Tibial artery (tissue), 4 donors: ENCODE measurements around the gene GPR141.

Experiments
- DNase-seq, 2 donors: peaks; one replicate each; pipeline ENCODE4 v3.0.0-alpha.2; 2019
- H3K27ac ChIP-seq, 2 donors: fragments of 200-600 bp; sonication (generic) in 1 of 2; 1 replicate in 1 of 2; 2 replicates in 1 of 2; pipeline ENCODE4 v1.5.1; 2018 to 2019; ENCODE audit warnings: mild to moderate bottlenecking in 1 of 2
- H3K27me3 ChIP-seq, 2 donors: fragments of 200-600 bp; sonication (generic) in 1 of 2; one replicate each; pipeline versions ENCODE4 v1.5.1 to v1.6.0; 2016 to 2019
- H3K36me3 ChIP-seq, 3 donors: fragments of 200-600 bp; sonication (generic) in 2 of 3; one replicate each; pipeline ENCODE4 v1.5.1; 2016 to 2019; ENCODE audit warnings: mild to moderate bottlenecking in 2 of 3
- H3K4me1 ChIP-seq, 4 donors: fragments of 200-600 bp; sonication (generic) in 2 of 4; 1 replicate in 3 of 4; 2 replicates in 1 of 4; pipeline ENCODE4 v1.5.1; 2016 to 2019
- H3K4me3 ChIP-seq, 2 donors: fragments of 200-600 bp; sonication (generic) in 1 of 2; 1 replicate in 1 of 2; 2 replicates in 1 of 2; pipeline ENCODE4 v1.5.1; 2018 to 2019; ENCODE audit warnings: mild to moderate bottlenecking in 2 of 2
- H3K9me3 ChIP-seq, 3 donors: fragments of 200-600 bp; sonication (generic) in 1 of 3; one replicate each; pipeline ENCODE4 v1.5.1; 2016 to 2019
- intact Hi-C: fragments of 100-400 bp; cut with DNase I; formaldehyde crosslinking; loops from one replicate; pipeline ENCODE4 v1.15.0; 2023; ENCODE audit warnings: low total_unique reads
- TF ChIP-seq, protein P1 (sequence below), 2 experiments: fragments of 200-600 bp in 1 of 2; fragments of 450-650 bp in 1 of 2; IDR thresholded peaks; one replicate each; pipeline ENCODE4 v1.5.1; 2017 to 2019; ENCODE audit warnings: antibody characterized with exemption in 2 of 2, mild to moderate bottlenecking in 1 of 2, moderate library complexity in 1 of 2

Gene GPR141

DNA sequence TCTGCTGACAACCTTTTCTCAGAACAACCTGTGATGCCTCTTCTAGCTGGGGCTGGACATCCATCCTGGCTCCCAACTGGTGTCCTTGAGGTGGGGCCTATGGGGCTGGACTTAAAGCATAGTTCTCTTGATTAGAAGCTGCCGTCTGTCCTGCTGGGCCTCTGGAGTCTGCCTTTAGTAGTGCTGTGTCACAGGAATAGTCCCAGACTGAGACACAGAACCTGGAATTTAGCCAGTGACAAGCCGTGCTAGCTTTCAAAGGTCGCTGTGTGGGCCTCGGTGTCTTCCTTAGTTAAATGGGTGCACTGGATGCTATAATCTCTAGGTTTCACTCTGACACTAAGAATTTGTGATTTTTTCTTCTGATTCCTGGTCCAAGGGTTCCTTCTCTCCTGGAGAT, 41.2 kb downstream of the GPR141 start:
- Histone ChIP-seq H3K4me3 (no peak overlapping the region), H3K9me3 (no peaks in the 10 kb centered on the region), H3K27me3 (no peaks in the 10 kb centered on the region), H3K27ac (peak overlapping the region; percentile 39 to 42), H3K4me1 (peaks cover 0 to 41% (median 14%) of the 10 kb centered on the region in 4 donors), H3K36me3 (no peaks in the 10 kb centered on the region)
- intact Hi-C loops, result no loop called here
- DNase-seq, result no peak
- TF ChIP-seq, protein P1, sequence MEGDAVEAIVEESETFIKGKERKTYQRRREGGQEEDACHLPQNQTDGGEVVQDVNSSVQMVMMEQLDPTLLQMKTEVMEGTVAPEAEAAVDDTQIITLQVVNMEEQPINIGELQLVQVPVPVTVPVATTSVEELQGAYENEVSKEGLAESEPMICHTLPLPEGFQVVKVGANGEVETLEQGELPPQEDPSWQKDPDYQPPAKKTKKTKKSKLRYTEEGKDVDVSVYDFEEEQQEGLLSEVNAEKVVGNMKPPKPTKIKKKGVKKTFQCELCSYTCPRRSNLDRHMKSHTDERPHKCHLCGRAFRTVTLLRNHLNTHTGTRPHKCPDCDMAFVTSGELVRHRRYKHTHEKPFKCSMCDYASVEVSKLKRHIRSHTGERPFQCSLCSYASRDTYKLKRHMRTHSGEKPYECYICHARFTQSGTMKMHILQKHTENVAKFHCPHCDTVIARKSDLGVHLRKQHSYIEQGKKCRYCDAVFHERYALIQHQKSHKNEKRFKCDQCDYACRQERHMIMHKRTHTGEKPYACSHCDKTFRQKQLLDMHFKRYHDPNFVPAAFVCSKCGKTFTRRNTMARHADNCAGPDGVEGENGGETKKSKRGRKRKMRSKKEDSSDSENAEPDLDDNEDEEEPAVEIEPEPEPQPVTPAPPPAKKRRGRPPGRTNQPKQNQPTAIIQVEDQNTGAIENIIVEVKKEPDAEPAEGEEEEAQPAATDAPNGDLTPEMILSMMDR (IDR thresholded peaks at IDR 0.05), result no peak

DNA sequence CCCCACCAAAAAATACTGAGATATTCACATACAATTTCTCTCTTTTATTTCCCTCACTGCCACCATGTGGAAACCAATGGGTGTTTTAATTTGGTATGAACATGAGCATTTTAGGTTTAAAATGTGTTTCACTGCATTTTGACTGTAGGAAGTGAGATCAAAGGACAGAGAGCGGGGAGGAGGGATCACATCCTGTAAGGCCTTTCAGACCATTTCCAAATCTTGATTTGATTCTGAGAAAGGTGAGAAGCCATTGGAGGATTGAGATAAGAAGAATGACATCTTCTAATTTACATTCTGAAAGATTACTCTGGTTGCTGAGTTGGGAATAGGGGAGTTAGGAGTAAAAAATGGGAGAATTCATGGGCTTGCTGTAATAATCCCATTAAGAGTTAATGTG, 42.5 kb downstream of the GPR141 start:
- H3K4me3 ChIP-seq, result no peak overlapping the region
- H3K9me3 ChIP-seq, result no peaks in the 10 kb centered on the region
- TF ChIP-seq, protein P1 (IDR thresholded peaks at IDR 0.05), result no peak
- no peaks in the 10 kb centered on the region for H3K36me3 ChIP-seq
- no peaks in the 10 kb centered on the region for H3K27me3 ChIP-seq
- H3K4me1 ChIP-seq, result peaks cover 0 to 53% (median 24%) of the 10 kb centered on the region in 4 donors
- no peak overlapping the region for H3K27ac ChIP-seq
- intact Hi-C loops, result no loop called here
- no peak for DNase-seq

DNA sequence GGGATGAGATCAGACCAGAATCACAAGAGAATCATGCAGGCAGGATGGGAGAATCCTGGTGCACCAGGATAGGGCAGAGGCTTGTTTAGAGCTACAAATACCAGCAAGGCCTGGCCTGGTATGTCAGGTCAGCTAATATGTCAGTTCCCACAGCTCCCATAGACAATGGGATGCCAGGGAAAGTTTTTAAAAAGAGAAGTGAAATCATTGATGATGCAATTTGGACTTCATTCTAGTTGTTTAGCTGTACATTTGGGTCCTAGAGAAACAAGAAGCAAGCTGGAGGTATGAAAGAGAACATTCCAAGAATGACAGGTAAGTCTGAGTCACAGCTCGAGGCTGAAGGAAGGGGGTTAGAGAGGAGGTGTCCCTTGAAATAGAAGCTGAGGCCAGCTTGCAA, 45.2 kb downstream of the GPR141 start:
- intact Hi-C loops, result no loop called here
- no peak for DNase-seq
- H3K9me3 ChIP-seq, result no peaks in the 10 kb centered on the region

DNA sequence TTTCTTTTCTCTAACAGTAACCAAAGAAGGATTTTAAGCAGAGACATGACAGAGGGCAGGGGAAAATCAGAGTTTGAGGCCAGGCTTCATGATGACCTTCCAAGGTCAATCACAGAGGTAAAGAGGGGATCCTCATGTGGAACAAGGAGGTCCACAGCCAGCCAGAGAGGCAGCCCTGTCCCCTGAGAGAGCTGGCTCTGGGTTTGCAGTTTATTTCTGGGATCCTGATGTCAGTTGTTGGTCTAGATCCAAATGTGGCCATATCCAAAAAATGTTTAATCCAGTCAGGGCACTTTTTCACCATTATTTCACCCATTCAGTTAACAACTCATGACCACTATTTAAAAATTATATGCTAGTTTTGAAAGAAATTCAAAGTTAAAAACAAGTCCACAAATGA, 45.6 kb downstream of the GPR141 start:
- TF ChIP-seq, protein P1 (IDR thresholded peaks at IDR 0.05), result no peak
- no peak overlapping the region for H3K4me3 ChIP-seq
- DNase-seq, result no peak
- H3K27me3 ChIP-seq, result no peaks in the 10 kb centered on the region
- peaks cover 0 to 58% (median 33%) of the 10 kb centered on the region in 4 donors for H3K4me1 ChIP-seq
- intact Hi-C loops, result no loop called here
- H3K27ac ChIP-seq, result peak overlapping the region; percentile 39 to 74
- no peaks in the 10 kb centered on the region for H3K9me3 ChIP-seq
- H3K36me3 ChIP-seq, result no peaks in the 10 kb centered on the region

More for the DNA sequence above, 45.2 kb downstream of the GPR141 start:
- Histone ChIP-seq H3K4me1 (peaks cover 0 to 62% (median 33%) of the 10 kb centered on the region in 4 donors), H3K27me3 (no peaks in the 10 kb centered on the region), H3K27ac (peak overlapping the region; percentile 39 to 74), H3K4me3 (no peak overlapping the region), H3K36me3 (no peaks in the 10 kb centered on the region)
- TF ChIP-seq, protein P1 (IDR thresholded peaks at IDR 0.05), result no peak

DNA sequence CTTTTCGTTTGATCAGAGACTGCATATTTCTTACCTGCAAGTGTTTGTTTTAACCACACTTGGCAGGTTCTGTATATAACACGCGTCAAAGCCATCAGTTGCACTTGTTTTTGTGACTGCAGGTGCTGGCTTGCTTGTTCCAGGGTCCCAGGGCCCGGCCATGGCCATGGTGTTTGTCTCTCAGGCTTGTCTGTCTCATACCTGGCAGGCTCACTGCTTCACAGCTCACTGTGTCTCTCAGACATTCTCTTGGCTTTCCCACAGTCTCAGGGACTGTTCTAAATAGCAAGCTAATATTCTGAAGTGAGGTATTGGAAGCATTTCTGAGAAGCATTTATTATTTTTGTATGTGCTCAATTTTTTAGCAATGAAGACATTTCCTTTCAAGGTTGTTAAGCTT, 46.9 kb downstream of the GPR141 start:
- Histone ChIP-seq H3K27ac (peak overlapping the region; percentile 39 to 74), H3K9me3 (no peaks in the 10 kb centered on the region), H3K4me1 (peaks cover 0 to 48% (median 33%) of the 10 kb centered on the region in 4 donors), H3K4me3 (no peak overlapping the region), H3K36me3 (no peaks in the 10 kb centered on the region), H3K27me3 (no peaks in the 10 kb centered on the region)
- no peak for DNase-seq
- TF ChIP-seq, protein P1 (IDR thresholded peaks at IDR 0.05), result no peak
- intact Hi-C loops, result loop anchor here (5.0 kb wide), 1 partner anchor 523 kb away; no protein-coding TSS in a partner anchor

DNA sequence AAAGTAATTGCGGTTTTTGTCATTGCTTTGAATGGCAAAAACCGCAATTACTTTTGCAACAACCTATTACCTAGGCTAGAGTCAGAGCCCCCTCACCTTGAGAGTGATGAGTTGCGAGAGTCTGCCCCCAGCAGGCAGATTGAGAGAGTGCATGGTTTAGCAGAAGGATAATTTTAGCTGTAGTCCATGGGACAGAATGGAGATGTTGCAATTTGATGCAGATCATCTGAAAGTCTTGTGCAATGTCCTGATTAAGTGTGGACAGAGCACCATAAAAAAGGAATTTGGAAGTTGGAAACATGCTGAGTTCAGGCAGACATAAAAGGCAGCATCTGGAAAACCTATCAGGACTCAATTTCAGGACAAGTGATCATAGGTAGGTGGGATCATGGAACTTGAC, 48.7 kb downstream of the GPR141 start:
- no peaks in the 10 kb centered on the region for H3K9me3 ChIP-seq
- no peaks in the 10 kb centered on the region for H3K27me3 ChIP-seq
- intact Hi-C loops, result loop anchor here (5.0 kb wide), 1 partner anchor 525 kb away; no protein-coding TSS in a partner anchor
- no peak overlapping the region for H3K4me3 ChIP-seq
- DNase-seq, result peak; percentile 61 to 81
- TF ChIP-seq, protein P1 (IDR thresholded peaks at IDR 0.05), result peak; percentile 73 to 74
- H3K4me1 ChIP-seq, result peaks cover 0 to 48% (median 33%) of the 10 kb centered on the region in 4 donors
- no peaks in the 10 kb centered on the region for H3K36me3 ChIP-seq
- peak overlapping the region; percentile 3 to 41 for H3K27ac ChIP-seq
